ENCODE results near the gene BAHCC1.

DNA sequence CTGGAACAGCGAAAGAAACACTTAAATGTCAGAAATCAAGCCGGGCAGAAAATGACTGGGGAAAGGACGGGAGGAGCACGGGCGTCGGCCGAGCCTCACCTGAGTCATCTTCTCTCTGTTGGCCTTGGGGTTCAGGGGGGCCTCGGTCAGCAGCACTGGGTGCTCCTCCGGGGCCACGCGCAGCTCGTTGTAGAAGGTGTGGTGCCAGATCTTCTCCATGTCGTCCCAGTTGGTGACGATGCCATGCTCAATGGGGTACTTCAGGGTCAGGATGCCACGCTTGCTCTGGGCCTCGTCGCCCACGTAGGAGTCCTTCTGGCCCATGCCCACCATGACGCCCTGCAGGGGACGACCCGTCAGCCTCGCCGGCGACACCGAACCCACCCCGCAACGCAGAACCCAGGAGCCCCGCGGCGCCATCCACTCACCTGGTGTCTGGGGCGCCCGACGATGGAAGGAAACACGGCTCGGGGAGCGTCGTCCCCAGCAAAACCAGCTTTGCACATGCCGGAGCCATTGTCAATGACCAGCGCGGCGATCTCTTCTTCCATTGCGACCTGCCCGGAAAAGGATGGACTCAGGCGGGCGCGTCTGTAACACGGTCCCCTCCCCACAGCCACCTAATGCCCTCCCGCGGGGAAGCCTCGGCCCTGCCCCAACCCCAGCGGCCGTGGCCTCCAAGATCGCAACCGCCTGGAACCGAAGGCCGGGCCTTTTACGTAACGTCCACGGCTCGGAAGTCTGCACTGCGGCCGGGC is 116.7 kb downstream of the BAHCC1 start:
- TF ChIP-seq POLR2A (IDR thresholded peaks at IDR 0.05; ENCODE audit: low read length) (no peak), GATA1 (IDR thresholded peaks at IDR 0.05; ENCODE audit: low read depth, low read length) (no peak)
